ENCODE measurements around the gene CDK16.
A peak's percentile ranks its signal among the peaks of the same experiment; 100 is the strongest.

CDK16 gene

GRCh38 chrX:47218280-47218919 lies at the start of gene CDK16:
CDK16 (plus strand) TSS chrX:47218681; CDS start chrX:47223558, 4,877 bp downstream.
- peaks cover 9 to 20% of the 10 kb centered on the region in 2 donors for H3K36me3 ChIP-seq (ENCODE audit: control insufficient read depth in 1 of 2, insufficient read depth in 2 of 2, low read length in 2 of 2)
- peak within 1 kb of the TSS; percentile 71 to 79 for H3K4me3 ChIP-seq (ENCODE audit: low read depth in 1 of 2, low read length in 2 of 2)
- no peaks in the 10 kb centered on the region for H3K9me3 ChIP-seq (ENCODE audit: control insufficient read depth in 1 of 2, low read length in 2 of 2)
- H3K4me1 ChIP-seq (ENCODE audit: control insufficient read depth in 1 of 2, insufficient read depth in 2 of 2, low read length in 2 of 2), result peaks cover 5 to 30% of the 10 kb centered on the region in 2 donors
- peak within 1 kb of the TSS; percentile 99 for H3K27ac ChIP-seq (ENCODE audit: low read length)
- H3K27me3 ChIP-seq (ENCODE audit: low read depth, low read length), result no peaks in the 10 kb centered on the region

DNA sequence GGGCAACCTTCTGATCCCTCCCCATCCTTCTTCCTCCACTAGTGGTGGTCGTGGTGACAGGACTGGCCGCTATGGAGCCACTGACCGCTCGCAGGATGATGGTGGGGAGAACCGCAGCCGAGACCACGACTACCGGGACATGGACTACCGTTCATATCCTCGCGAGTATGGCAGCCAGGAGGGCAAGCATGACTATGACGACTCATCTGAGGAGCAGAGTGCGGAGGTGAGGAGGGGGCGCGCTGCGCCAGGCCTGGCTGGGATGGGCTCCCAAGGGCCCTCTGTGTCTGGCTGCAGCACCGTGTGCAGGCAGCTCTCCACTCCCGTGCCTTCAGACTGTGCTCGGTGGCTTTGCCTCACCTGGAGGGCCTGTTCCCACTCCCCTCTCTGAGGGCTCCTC lies 49.2 kb upstream of the CDK16 start:
- no peak overlapping the region for H3K27ac ChIP-seq (ENCODE audit: low read length)
- peaks cover 0 to 6% of the 10 kb centered on the region in 2 donors for H3K4me1 ChIP-seq (ENCODE audit: control insufficient read depth in 1 of 2, insufficient read depth in 2 of 2, low read length in 2 of 2)
- H3K4me3 ChIP-seq (ENCODE audit: low read depth in 1 of 2, low read length in 2 of 2), result no peak overlapping the region
- peaks cover 11 to 46% of the 10 kb centered on the region in 2 donors for H3K36me3 ChIP-seq (ENCODE audit: control insufficient read depth in 1 of 2, insufficient read depth in 2 of 2, low read length in 2 of 2)
- no peaks in the 10 kb centered on the region for H3K9me3 ChIP-seq (ENCODE audit: control insufficient read depth in 1 of 2, low read length in 2 of 2)
- H3K27me3 ChIP-seq (ENCODE audit: low read depth, low read length), result no peaks in the 10 kb centered on the region

GRCh38 chrX:47169726-47170515 lies 48.6 kb upstream of the CDK16 start:
- H3K9me3 ChIP-seq (ENCODE audit: control insufficient read depth in 1 of 2, low read length in 2 of 2), result no peaks in the 10 kb centered on the region
- no peak overlapping the region for H3K4me3 ChIP-seq (ENCODE audit: low read depth in 1 of 2, low read length in 2 of 2)
- no peaks in the 10 kb centered on the region for H3K27me3 ChIP-seq (ENCODE audit: low read depth, low read length)
- H3K4me1 ChIP-seq (ENCODE audit: control insufficient read depth in 1 of 2, insufficient read depth in 2 of 2, low read length in 2 of 2), result peaks cover 0 to 6% of the 10 kb centered on the region in 2 donors
- H3K27ac ChIP-seq (ENCODE audit: low read length), result no peak overlapping the region
- peaks cover 12 to 49% of the 10 kb centered on the region in 2 donors for H3K36me3 ChIP-seq (ENCODE audit: control insufficient read depth in 1 of 2, insufficient read depth in 2 of 2, low read length in 2 of 2)

DNA sequence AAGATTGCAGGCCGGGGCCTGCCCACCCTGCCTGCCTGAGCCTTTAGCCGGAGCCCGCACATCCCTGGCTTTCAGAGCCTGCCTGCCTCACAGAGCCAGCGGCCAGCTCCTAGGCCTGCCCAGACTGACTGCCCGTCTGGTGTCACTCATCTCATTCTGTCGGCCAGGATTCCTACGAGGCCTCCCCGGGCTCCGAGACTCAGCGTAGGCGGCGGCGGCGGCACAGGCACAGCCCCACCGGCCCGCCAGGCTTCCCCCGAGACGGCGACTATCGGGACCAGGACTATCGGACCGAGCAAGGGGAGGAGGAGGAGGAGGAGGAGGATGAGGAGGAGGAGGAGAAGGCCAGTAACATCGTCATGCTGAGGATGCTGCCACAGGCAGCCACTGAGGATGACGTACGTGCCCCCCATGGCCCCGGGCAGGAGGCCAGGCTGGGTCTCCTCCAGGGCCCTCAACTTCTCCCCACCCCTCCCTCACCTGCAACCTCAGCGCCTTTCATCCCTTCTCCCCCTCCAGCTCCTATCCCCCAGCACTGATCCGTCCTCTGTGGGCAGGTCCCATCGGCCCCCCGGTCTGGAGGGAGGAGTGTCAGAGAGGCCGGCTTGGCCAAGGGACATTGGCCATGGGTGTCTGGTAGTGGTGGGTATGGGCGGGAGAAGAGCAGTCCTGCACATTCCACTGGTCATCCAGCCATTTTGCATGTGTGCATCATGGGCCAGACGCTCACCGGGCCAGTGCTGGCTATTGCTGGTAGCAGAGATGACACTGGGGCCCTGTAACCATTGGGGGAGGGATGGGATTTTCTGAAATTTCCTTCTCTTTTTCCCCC lies 47.4 kb upstream of the CDK16 start:
- Histone ChIP-seq H3K9me3 (ENCODE audit: control insufficient read depth in 1 of 2, low read length in 2 of 2) (no peaks in the 10 kb centered on the region), H3K36me3 (ENCODE audit: control insufficient read depth in 1 of 2, insufficient read depth in 2 of 2, low read length in 2 of 2) (peaks cover 16 to 61% of the 10 kb centered on the region in 2 donors), H3K27ac (ENCODE audit: low read length) (no peak overlapping the region), H3K4me3 (ENCODE audit: low read depth in 1 of 2, low read length in 2 of 2) (no peak overlapping the region), H3K4me1 (ENCODE audit: control insufficient read depth in 1 of 2, insufficient read depth in 2 of 2, low read length in 2 of 2) (peaks cover 0 to 6% of the 10 kb centered on the region in 2 donors), H3K27me3 (ENCODE audit: low read depth, low read length) (no peaks in the 10 kb centered on the region)

DNA sequence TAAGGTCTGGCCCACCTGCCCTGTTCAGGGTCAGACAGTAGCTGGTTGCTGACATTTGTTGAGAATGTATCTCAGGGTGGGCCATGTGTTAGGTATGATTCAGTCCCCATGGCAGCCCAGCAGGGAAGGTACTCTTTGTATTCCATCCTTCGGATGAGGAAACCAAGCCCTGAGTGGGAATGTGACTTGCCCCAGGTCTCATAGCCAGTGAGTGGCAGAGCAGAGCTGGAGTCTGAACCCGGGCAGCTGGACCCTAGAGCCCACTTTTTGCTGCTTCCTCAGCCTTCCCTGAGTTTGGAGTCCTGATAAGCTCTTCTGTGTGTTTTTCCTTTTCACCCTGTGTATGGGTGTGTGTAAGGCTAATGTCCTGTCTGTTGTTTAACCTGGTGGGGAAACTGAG lies 46.5 kb upstream of the CDK16 start:
- Histone ChIP-seq H3K27ac (ENCODE audit: low read length) (no peak overlapping the region), H3K4me3 (ENCODE audit: low read depth in 1 of 2, low read length in 2 of 2) (no peak overlapping the region), H3K9me3 (ENCODE audit: control insufficient read depth in 1 of 2, low read length in 2 of 2) (no peaks in the 10 kb centered on the region), H3K4me1 (ENCODE audit: control insufficient read depth in 1 of 2, insufficient read depth in 2 of 2, low read length in 2 of 2) (peaks cover 0 to 6% of the 10 kb centered on the region in 2 donors), H3K27me3 (ENCODE audit: low read depth, low read length) (no peaks in the 10 kb centered on the region), H3K36me3 (ENCODE audit: control insufficient read depth in 1 of 2, insufficient read depth in 2 of 2, low read length in 2 of 2) (peaks cover 20 to 70% of the 10 kb centered on the region in 2 donors)

GRCh38 chrX:47172549-47172948 lies 45.9 kb upstream of the CDK16 start:
- no peak overlapping the region for H3K27ac ChIP-seq (ENCODE audit: low read length)
- no peaks in the 10 kb centered on the region for H3K9me3 ChIP-seq (ENCODE audit: control insufficient read depth in 1 of 2, low read length in 2 of 2)
- no peaks in the 10 kb centered on the region for H3K27me3 ChIP-seq (ENCODE audit: low read depth, low read length)
- H3K4me3 ChIP-seq (ENCODE audit: low read depth in 1 of 2, low read length in 2 of 2), result no peak overlapping the region
- H3K36me3 ChIP-seq (ENCODE audit: control insufficient read depth in 1 of 2, insufficient read depth in 2 of 2, low read length in 2 of 2), result peaks cover 22 to 76% of the 10 kb centered on the region in 2 donors
- H3K4me1 ChIP-seq (ENCODE audit: control insufficient read depth in 1 of 2, insufficient read depth in 2 of 2, low read length in 2 of 2), result peaks cover 0 to 6% of the 10 kb centered on the region in 2 donors

- Histone ChIP-seq H3K27ac (ENCODE audit: low read length) (no peak overlapping the region), H3K9me3 (ENCODE audit: control insufficient read depth in 1 of 2, low read length in 2 of 2) (no peaks in the 10 kb centered on the region), H3K4me1 (ENCODE audit: control insufficient read depth in 1 of 2, insufficient read depth in 2 of 2, low read length in 2 of 2) (peaks cover 0 to 6% of the 10 kb centered on the region in 2 donors), H3K27me3 (ENCODE audit: low read depth, low read length) (no peaks in the 10 kb centered on the region), H3K4me3 (ENCODE audit: low read depth in 1 of 2, low read length in 2 of 2) (no peak overlapping the region), H3K36me3 (ENCODE audit: control insufficient read depth in 1 of 2, insufficient read depth in 2 of 2, low read length in 2 of 2) (peaks cover 26 to 82% of the 10 kb centered on the region in 2 donors)
Measured at GRCh38 chrX:47172971-47173792, 45.3 kb upstream of the CDK16 start.

GRCh38 chrX:47174376-47174775 lies 44.1 kb upstream of the CDK16 start:
- Histone ChIP-seq H3K4me1 (ENCODE audit: control insufficient read depth in 1 of 2, insufficient read depth in 2 of 2, low read length in 2 of 2) (peaks cover 0 to 10% of the 10 kb centered on the region in 2 donors), H3K36me3 (ENCODE audit: control insufficient read depth in 1 of 2, insufficient read depth in 2 of 2, low read length in 2 of 2) (peaks cover 35 to 88% of the 10 kb centered on the region in 2 donors), H3K27me3 (ENCODE audit: low read depth, low read length) (no peaks in the 10 kb centered on the region), H3K4me3 (ENCODE audit: low read depth in 1 of 2, low read length in 2 of 2) (no peak overlapping the region), H3K27ac (ENCODE audit: low read length) (no peak overlapping the region), H3K9me3 (ENCODE audit: control insufficient read depth in 1 of 2, low read length in 2 of 2) (no peaks in the 10 kb centered on the region)

DNA sequence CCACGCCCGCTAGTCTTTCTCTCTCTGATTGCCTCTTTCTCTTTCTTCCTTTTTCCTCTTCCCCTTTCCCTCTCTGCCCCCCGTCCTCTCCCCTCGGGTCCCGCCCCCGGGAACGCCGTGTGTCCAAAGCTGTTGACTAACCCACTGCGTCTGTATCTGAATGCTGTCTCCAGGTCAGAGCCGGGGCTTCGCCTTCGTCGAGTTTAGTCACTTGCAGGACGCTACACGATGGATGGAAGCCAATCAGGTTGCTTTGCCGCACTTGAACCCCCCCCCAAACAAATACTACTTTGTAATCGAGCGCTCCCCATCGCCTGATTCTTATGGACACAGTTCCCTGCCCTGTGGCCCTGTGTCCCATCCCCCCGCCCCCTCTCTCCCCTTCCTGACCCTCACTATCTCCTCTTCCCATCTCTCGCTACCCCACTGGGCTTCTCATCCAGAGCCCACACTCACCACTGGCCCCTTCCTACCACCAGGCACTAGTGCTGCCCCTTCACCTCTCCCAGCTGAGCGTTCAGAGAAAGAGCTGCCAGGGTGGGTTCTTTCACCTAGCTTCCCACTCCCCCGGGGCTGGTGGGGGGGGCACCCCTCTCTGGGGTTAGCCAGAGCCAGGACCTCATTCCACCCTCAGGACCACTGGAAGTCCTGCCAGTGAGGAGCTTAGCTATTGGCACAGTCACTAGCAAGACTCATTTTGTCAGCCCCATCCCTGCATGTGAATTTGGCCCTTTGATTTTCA lies 43.5 kb upstream of the CDK16 start:
- Histone ChIP-seq H3K4me3 (ENCODE audit: low read depth in 1 of 2, low read length in 2 of 2) (no peak overlapping the region), H3K27me3 (ENCODE audit: low read depth, low read length) (no peaks in the 10 kb centered on the region), H3K36me3 (ENCODE audit: control insufficient read depth in 1 of 2, insufficient read depth in 2 of 2, low read length in 2 of 2) (peaks cover 35 to 86% of the 10 kb centered on the region in 2 donors)

GRCh38 chrX:47175588-47175980 lies 42.9 kb upstream of the CDK16 start:
- Histone ChIP-seq H3K9me3 (ENCODE audit: control insufficient read depth in 1 of 2, low read length in 2 of 2) (no peaks in the 10 kb centered on the region), H3K27ac (ENCODE audit: low read length) (no peak overlapping the region), H3K4me1 (ENCODE audit: control insufficient read depth in 1 of 2, insufficient read depth in 2 of 2, low read length in 2 of 2) (peaks cover 0 to 4% of the 10 kb centered on the region in 2 donors), H3K27me3 (ENCODE audit: low read depth, low read length) (no peaks in the 10 kb centered on the region), H3K4me3 (ENCODE audit: low read depth in 1 of 2, low read length in 2 of 2) (no peak overlapping the region), H3K36me3 (ENCODE audit: control insufficient read depth in 1 of 2, insufficient read depth in 2 of 2, low read length in 2 of 2) (peaks cover 35 to 83% of the 10 kb centered on the region in 2 donors)

More for the DNA sequence above, 43.5 kb upstream of the CDK16 start:
- Histone ChIP-seq H3K9me3 (ENCODE audit: control insufficient read depth in 1 of 2, low read length in 2 of 2) (no peaks in the 10 kb centered on the region), H3K4me1 (ENCODE audit: control insufficient read depth in 1 of 2, insufficient read depth in 2 of 2, low read length in 2 of 2) (peaks cover 0 to 9% of the 10 kb centered on the region in 2 donors), H3K27ac (ENCODE audit: low read length) (no peak overlapping the region)
